GM12872 (cell line): ENCODE data around the gene ABI3BP.

Source experiments
- TF ChIP-seq, protein P1 (sequence below): IDR thresholded peaks from 3 replicates; pipeline ENCODE4 v1.5.1; 2011; ENCODE audit warnings: low read depth, mild to moderate bottlenecking, low read length, moderate library complexity; ENCODE audit not compliant: insufficient read depth

Gene ABI3BP, protein sequence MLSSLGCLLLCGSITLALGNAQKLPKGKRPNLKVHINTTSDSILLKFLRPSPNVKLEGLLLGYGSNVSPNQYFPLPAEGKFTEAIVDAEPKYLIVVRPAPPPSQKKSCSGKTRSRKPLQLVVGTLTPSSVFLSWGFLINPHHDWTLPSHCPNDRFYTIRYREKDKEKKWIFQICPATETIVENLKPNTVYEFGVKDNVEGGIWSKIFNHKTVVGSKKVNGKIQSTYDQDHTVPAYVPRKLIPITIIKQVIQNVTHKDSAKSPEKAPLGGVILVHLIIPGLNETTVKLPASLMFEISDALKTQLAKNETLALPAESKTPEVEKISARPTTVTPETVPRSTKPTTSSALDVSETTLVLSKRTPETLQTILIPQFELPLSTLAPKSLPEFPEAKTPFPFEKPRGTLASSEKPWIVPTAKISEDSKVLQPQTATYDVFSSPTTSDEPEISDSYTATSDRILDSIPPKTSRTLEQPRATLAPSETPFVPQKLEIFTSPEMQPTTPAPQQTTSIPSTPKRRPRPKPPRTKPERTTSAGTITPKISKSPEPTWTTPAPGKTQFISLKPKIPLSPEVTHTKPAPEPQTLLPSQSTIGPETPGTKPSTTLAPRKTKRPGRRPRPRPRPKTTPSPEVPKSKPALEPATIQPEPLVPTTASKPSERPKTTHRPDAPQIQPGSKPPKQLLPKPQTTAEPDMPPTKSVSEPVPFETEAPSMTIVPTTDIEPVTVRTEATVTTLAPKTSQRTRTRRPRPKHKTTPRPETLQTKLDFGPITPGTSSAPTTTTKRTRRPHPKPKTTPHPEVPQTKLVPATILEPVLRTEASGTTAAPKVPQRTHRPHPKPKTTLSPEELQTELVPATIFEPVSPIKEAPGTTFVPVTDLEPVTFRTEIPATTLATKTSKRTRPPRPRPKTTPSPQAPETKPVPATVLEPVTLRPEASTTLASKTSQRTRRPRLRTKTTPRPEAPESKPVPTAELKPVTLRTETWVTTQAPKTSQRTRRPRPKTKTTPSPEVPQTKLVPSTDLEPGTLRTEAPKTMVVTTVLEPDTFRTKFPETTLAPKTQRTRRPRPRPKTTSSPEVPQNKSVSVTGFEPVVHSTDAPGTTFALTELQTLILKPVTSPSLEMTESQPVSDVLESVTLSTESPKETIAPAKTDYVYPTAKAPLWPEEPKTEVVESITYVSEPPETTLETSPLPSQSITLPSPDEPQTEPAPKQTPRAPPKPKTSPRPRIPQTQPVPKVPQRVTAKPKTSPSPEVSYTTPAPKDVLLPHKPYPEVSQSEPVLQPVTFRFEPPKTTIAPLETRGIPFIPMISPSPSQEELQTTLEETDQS (N-terminal part only)

DNA sequence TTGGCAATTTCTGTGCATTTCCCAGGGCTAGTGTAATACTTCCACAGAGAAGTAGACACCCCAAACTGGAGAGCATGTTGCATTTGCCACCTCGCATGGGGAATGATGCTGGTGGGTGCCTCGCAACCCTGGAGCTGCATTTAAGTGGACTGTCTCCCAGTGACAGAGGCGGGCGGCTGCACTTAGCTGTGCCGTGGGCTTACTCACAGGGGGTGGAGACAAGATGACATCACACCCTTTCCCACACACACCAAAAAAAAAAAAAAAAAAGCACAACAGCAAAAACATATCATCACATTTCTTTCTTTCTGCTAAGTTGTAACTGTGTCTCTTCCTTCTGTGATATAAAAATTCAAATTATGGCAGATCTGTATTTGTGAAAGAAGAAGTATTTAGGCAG lies at the start of gene ABI3BP:
Gene ABI3BP (minus strand): TSS at position 113 of the 400 bp plus-strand sequence. CDS start 37 bp downstream, at position 76.
- TF ChIP-seq, protein P1, sequence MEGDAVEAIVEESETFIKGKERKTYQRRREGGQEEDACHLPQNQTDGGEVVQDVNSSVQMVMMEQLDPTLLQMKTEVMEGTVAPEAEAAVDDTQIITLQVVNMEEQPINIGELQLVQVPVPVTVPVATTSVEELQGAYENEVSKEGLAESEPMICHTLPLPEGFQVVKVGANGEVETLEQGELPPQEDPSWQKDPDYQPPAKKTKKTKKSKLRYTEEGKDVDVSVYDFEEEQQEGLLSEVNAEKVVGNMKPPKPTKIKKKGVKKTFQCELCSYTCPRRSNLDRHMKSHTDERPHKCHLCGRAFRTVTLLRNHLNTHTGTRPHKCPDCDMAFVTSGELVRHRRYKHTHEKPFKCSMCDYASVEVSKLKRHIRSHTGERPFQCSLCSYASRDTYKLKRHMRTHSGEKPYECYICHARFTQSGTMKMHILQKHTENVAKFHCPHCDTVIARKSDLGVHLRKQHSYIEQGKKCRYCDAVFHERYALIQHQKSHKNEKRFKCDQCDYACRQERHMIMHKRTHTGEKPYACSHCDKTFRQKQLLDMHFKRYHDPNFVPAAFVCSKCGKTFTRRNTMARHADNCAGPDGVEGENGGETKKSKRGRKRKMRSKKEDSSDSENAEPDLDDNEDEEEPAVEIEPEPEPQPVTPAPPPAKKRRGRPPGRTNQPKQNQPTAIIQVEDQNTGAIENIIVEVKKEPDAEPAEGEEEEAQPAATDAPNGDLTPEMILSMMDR: no peak

DNA sequence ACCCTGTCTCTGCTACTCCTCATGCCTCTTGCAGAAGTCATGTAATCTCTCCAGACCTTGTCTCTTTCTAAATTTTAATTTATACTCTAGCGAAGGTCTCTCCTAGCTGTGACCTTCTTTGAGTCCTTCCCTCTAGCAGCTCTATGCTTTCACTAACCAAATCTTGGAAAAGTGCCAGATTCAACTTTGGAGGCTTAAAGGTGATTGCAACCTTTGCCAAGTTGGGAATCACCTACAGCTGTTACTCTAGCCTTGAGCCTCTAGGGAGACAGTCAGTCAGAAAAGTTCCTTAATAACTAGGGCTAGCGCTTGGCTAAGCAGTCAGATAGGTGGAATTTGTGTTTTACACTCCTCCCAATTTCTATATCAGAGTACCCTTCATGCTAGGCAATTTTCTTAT lies 46.1 kb upstream of the ABI3BP start:
- TF ChIP-seq, protein P1: no peak

DNA sequence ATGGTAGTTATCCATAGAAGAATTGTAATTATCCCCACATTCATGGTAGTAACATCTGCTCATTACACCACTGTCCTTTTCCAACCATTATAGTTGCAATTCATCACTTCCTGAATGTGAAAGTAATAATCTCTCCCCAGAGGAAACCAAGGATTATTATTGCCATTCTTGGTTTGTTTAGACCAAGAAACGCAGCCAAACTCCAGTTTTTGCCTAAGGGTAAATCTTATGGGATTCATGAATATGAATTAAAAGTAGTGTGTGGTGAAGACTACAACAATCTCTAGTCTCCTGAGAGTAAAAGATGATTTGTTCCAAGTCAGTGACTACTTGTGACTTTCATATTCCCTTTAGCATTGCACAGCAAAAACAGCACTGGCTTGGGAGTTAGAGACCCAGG lies 45.7 kb upstream of the ABI3BP start:
- TF ChIP-seq, protein P1: no peak

DNA sequence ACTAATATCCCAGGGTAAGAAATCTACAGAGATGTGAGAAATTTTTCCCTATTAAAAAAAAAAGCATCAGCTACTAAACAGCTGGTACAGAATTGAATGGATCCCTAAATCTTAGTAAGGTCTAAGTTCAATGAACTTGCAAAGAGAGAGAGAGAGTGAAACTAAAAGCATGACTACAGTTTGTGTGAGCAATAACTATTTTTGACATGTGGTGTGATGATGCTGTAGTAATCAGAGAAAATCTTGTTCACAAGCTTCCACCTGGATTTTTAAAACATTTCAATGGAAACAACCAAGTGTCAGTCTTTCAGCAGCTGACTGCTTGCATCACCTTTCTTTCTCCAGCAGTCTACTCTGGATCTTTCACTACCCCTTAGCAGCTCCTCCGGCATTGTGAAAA lies 45.2 kb upstream of the ABI3BP start:
- TF ChIP-seq, protein P1: no peak

DNA sequence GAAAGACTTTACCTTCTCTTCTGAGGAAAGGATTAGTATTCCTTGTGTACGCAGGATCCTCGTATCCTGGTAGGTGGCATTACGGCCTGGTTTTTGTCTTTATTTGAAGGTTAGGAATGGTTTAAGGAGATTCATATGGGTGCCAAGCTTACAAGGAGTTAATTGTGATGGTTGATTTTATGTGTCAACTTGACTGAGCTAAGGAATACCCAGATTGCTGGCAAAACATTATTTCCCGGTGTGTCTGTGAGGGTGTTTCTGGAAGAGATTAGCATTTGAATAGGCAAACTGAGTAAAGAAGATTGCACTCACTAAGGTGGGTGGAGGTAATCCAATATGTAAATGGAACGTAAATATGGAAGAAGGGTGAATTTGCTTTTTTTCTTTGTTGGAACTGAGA lies 44.4 kb upstream of the ABI3BP start:
- TF ChIP-seq, protein P1: no peak

DNA sequence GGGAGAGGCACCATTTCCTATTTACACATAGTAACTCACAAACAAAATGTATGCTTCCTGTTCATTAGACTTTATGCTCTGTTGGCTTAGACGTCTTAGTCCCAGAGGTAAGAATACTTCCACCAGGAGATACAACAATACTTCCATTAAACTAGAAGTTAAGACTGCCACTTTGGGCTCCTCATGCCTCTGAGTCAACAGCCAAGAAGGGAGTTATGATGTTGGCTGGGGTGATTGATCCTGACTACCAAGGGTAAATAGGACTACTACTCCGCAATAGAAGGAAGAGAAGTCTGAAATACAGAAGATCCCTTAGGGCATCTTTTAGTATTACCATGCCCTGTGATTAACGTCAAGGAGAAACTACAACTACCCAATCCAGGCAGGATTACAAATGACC lies 43.5 kb upstream of the ABI3BP start:
- TF ChIP-seq, protein P1: no peak
